Lower leg skin (tissue), 4 donors: Measurements from ENCODE around the gene GPR37L1. TPM values are rescaled to one million over a fixed set of nuclear protein-coding genes. Genes with fewer than 3 reads are reported as not detected.
A peak's percentile ranks its signal among the peaks of the same experiment; 100 is the strongest.
"Not testable (repeated sequence)": the region's sequence is repeated elsewhere in the genome, so short reads cannot be mapped to it uniquely, and the experiment has no call there.

Source experiments
- DNase-seq, 2 donors: peaks; one replicate each; pipeline ENCODE4 v3.0.0-alpha.2; 2019; ENCODE audit warnings: low spot score in 2 of 2
- H3K4me3 ChIP-seq: fragments of 200-600 bp; sonication (generic); 2 replicates; pipeline ENCODE4 v1.5.1; 2017; ENCODE audit warnings: mild to moderate bottlenecking, low read depth; ENCODE audit not compliant: poor library complexity, severe bottlenecking
- CTCF ChIP-seq, 3 donors: fragments of 450-650 bp; IDR thresholded peaks; one replicate each; pipeline ENCODE4 v1.5.1; 2016; ENCODE audit warnings: antibody characterized with exemption in 3 of 3, mild to moderate bottlenecking in 3 of 3, moderate library complexity in 2 of 3
- POLR2A ChIP-seq, 2 donors: fragments of 450-650 bp; IDR thresholded peaks; one replicate each; pipeline ENCODE4 v1.6.1; 2016 to 2017; ENCODE audit warnings: antibody characterized with exemption in 2 of 2, mild to moderate bottlenecking in 1 of 2, moderate library complexity in 1 of 2
- WGBS, 2 donors: methylation state at CpG; one replicate each; pipeline ENCODE4 v1.1.5; 2018; 5-methylcytosine and 5-hydroxymethylcytosine counted together
- intact Hi-C: fragments of 100-400 bp; cut with DNase I; formaldehyde crosslinking; loops from one replicate; pipeline ENCODE4 v1.15.0; 2023; ENCODE audit warnings: low total_unique reads
- total RNA-seq, 4 donors: library from RNA; depleted of rRNA; stranded (reverse); fragments of >200 nt; gene quantifications; one replicate each; pipeline ENCODE4 v1.1.0, GENCODE V29; 2016

The GPR37L1 gene
- total RNA-seq, 4 donors from 2014 or later = 0.02 to 0.06 TPM; not detected in 2

GRCh38 chr1:202164271-202165037, 41.7 kb downstream of the GPR37L1 start:
- DNase-seq = peak in 1 of 2 donors; percentile 82
- 73 to 74% methylated on average over 11 of the region's 11 CpGs for WGBS, 2 donors
- no peak overlapping the region for H3K4me3 ChIP-seq
- intact Hi-C loops = no loop called here
- TF ChIP-seq POLR2A (IDR thresholded peaks at IDR 0.05) (no peak), CTCF (IDR thresholded peaks at IDR 0.05) (no peak)

GRCh38 chr1:202165267-202165941, 42.7 kb downstream of the GPR37L1 start:
- TF ChIP-seq POLR2A (IDR thresholded peaks at IDR 0.05) (no peak), CTCF (IDR thresholded peaks at IDR 0.05) (no peak)
- DNase-seq = peak in 1 of 2 donors; percentile 84
- 84 to 89% methylated on average over 20 of the region's 20 CpGs for WGBS, 2 donors
- intact Hi-C loops = no loop called here
- no peak overlapping the region for H3K4me3 ChIP-seq

- WGBS, 2 donors = 82 to 86% methylated on average over 9 of the region's 9 CpGs
- H3K4me3 ChIP-seq = no peak overlapping the region
- no peak for DNase-seq
- intact Hi-C loops = no loop called here
- TF ChIP-seq POLR2A (IDR thresholded peaks at IDR 0.05) (no peak), CTCF (IDR thresholded peaks at IDR 0.05) (no peak)
Observed at GRCh38 chr1:202165942-202166843, 43.5 kb downstream of the GPR37L1 start.

- 89% methylated on average over 13 of the region's 13 CpGs for WGBS, 2 donors
- H3K4me3 ChIP-seq, intact Hi-C loops, DNase-seq: not testable (repeated sequence)
Observed at GRCh38 chr1:202167054-202167453, 44.3 kb downstream of the GPR37L1 start.

- H3K4me3 ChIP-seq = no peak overlapping the region
- TF ChIP-seq POLR2A (IDR thresholded peaks at IDR 0.05) (no peak), CTCF (IDR thresholded peaks at IDR 0.05) (no peak)
- peak in 1 of 2 donors; percentile 93 for DNase-seq
- WGBS, 2 donors = 25 to 54% methylated on average over 12 to 18 of the region's 18 CpGs
- intact Hi-C loops = no loop called here
Observed at GRCh38 chr1:202167708-202168415, 45.1 kb downstream of the GPR37L1 start.
